ENCODE data around the gene RPH3AL. TPM values are rescaled to one million over a fixed set of nuclear protein-coding genes. Genes with fewer than 3 reads are reported as not detected.

The RPH3AL gene
- total RNA-seq, 1 donor from 2014 or later = 26.7 TPM

DNA sequence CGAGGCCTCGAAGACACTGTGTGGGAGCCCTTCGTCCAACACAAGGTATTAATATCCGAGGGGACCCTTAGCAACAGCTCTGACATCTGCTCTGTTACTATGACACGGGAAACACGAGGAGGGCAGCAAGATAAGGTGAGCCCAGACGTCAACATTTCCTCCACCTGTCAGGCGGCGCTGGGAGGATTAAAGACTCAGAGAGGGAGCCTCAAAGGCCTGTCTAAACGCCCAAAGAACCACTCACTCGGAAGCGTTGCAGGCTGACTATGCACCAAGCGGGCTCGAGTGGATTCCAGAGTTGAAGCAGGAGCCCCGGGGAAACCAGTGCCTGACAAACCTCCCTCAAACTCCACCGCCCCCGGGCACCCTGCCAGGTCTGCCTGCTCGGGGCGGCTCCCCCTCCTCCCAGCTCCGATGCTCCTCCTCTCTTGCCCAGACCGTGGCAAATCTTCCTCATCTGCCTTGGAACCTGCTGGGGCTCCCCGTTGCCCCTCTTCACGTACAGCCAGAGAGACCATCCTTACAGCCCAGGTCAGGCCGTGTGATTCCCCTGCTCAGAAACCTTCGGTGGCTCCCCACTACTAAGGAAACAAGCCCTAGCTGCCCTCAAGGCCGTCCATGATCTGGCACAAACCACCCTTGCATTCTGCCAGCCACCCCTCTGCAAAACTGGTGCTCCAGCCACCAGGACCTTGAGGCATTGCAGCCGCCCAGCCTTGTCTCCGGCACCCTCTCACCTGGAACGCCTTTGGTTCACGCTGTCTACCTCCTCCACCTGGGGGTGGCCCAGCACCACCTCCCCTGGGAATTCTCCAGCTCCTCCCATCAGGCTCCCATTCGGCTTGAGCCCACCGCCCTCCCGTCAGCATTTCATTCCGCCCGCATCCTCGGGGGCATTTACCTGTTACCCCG is 16.2 kb downstream of the RPH3AL start:
- DNase-seq (ENCODE audit: low spot score) = peak; percentile 46

DNA sequence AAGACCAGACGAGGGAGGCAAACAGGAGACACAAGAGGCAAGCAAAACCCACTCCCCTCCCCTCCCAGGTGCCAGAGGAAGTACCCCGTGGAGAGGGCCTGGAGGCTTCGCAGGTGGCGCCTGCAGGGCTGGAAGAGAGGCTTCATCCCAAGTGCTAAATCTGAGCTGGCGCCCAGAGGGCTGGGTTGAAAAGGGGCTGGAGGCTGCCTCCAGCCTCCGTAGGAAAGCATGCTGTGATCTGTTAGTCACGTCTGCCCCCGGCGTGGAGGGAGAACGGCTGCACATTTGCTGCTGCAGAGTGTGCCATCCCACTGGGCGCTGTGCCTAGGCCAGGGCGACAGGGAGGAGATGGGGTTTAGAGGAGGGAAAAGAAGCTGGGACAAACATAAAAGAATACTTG is 16.9 kb downstream of the RPH3AL start:
- DNase-seq (ENCODE audit: low spot score) = no peak

DNA sequence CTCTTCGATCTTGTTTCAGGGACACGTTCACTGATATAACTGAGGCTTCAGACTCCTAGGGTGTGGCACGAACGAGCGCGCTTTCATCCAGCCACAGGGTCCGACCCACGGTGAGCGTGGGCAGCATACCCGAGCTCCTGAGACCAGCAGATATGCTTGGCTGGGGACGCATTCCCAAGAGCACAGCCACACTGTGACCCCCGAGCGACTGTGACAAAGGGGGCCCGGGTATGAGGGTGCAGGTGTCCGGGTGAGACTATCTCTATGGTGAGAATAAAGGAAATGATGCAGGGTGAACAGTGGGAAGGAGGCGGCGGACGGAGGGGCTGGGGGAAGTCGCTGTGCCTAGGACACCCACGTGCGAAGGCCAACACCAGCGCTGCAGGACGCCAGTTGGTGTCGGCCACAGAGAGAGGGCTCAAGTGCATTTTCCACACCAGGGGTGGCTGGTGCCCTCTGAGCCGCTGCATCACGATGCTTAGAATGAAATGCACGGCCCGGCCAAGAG is 17.6 kb downstream of the RPH3AL start:
- DNase-seq (ENCODE audit: low spot score) = no peak

DNA sequence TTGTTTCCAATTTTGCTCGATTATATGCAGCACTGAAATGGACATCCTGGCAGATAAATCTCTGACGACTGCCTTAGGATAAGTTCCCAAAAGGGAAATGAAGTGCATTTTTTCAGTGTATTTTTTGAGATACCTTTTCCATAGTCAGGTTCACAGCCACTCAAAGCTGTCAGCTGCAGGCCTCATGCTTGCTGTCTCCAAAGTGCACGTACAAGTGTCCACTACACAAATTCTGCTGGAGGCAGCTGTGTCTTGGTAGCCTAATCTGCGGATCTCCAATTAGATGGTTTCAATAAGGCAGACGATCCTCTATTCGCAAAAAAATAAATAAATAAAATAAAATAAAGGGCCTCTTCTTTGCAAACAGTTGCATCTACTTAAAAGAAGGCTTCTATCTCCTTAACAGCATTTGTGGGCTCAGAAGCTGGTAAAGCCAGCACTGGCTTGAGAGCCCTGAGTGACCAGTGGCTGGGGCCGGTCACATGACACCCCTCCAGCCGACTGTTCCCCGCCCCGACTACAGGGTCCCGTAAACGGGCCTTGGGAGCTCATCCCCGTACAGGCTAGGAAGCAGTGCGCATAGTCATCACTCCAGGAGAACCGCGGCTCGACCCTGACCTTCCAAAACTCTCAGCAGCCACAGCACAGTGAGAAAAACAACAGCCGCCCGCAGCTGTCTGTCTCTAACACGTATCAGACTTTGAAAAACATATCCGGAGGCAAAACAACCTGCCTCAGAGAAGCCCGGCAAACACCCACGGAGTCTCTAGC is 18.8 kb downstream of the RPH3AL start:
- DNase-seq (ENCODE audit: low spot score) = peak; percentile 64

DNA sequence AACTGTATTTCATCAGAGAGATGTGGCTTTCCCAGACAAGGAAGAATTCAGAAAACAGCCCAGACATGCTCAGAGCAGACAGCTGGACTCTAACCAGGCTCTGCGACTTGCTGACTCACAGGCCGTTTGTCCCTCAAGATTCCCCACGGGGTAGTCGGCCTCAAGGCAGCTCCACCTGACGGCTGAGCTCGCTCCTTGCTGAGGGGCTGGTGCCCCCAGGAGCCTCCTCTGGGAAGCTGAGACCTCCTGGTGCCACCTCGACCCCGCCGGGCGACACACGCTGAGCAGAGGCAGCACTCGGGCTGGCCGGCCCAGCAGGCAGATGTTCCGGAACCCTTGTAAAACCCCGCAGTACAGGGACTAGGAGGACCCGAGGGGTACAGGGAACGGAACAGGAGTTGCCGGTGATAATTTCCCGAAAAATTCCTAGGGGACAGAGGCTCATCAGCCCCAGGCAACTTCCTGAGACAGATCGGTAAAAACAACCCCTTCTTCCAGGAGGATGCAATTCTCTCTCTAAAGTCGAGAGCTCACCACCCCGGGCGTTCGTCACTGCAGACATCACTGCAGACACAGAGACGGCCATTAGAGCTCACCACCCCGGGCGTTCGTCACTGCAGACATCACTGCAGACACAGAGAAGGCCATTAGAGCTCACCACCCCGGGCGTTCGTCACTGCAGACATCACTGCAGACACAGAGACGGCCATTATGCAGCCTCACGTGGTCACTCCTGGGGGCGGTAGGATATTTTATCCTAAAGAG is 19.9 kb downstream of the RPH3AL start:
- no peak for DNase-seq (ENCODE audit: low spot score)

DNA sequence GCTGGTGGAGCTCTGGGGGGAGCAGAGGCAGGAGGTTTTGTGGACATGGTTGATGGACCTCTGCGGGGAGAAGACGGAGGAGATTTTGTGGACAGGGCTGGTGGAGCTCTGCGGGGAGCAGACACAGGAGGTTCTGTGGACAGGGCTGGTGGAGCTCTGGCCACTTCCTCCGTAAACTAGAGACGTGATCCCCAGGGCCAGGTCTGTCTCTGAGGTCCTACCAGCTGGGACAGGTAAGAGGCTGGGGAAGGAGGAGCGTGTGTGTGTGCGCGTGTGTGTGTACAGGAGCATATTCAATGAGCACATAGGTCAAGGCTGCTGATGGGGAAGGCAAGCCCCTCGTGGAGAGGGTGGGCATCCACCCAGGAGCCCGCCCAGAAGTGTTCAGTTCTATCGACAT is 20.6 kb downstream of the RPH3AL start:
- no peak for DNase-seq (ENCODE audit: low spot score)

DNA sequence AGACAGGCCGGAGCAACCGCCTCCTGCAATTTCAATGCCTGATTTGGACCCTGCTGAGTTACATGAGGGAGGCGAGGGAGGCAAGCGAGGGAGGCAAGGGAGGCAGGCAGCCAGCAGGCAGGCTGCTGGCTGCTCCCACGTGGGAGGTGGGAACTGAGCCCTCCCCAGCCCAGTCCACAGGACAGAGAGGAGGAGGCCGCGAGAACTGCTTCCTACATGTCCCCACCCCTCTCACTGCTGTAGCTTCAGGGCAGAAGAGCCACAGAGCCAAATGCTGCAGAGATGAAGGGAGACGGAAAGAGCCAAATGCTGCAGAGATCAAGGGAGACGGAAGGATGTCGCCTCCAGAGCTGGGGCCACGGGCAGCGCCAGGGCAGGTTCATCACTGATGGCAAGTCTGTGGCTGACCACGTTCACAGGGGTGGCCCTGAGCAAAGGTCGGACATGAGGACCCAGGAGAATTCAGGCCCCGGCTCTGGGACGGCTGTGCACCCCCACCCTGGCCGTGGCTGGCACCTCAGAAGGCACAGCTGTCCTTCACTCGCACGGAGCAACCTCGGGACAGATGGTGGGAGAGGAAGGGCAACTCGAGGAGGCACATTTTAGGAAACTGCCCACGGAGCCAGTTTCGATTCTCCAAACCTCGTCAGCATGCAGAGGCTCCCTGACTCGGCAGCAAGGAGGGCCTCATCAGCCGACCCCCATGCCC is 21.5 kb downstream of the RPH3AL start:
- no peak for DNase-seq (ENCODE audit: low spot score)

DNA sequence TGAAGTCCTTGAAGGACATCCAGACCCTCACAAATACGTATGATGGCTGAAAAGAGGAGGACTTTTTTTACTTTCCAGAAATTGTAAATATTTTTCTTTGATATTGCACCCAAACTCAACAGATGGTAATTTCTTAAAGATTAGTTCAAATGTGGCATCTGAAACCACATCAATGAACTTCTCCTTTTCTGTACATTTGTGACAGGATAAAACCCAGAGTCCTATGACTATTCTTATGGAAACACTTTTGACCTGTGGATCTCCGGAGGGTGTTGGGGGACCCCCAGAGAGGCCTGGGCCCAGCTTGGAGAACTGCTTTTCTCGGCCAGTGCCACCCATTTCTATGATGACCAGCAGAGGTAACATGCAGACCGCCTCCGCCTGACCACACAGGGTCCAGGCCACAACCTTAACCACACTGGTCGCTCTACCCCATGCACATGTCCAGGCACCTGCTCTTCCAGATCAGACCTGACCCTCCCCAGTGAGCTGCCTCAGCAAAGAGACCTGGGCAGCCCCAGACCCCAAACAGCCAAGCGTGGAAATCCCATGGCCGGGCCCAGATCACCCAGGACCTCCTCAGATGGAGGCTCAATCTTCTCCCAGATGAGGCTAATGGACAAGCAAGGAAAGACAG is 22.7 kb downstream of the RPH3AL start:
- DNase-seq (ENCODE audit: low spot score) = no peak

DNA sequence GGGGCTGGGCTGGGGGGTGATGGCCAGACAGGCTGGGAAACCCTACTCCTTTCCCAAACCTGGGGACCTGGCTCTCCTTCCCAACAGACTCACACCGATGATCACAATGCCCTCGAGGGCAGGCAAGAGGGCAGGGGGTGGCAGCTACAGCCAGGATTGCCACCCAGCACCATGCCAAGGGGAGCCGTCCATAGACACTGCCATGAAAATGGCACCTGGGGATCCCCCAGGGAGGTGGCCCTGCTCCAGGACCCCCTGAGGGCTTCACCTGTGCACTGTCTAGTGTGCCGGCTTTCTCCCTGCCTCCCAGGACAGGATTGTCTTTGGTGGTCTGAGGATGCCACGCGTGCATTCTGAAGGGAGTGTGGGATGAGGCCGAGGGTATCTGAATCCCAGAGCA is 24.6 kb downstream of the RPH3AL start:
- no peak for DNase-seq (ENCODE audit: low spot score)

DNA sequence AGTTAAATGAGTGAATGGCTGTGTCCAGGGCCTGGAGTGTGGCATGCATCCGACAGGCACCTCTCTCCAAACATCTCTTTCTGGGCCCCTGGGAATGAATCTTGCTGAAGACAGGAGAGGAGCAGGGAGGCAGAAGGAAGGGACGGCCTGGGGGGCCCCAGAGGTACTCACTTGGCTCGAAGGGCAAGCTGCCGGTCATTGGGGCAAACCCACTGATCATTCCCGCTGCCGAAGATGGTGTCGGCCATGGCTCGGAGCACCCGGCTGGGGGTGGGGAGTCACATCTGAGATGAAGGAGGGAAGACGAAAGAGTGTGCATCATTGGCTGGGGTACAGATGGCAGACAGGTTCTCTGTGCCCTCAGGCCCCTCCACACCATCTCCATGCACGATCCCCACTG is 25.3 kb downstream of the RPH3AL start:
- DNase-seq (ENCODE audit: low spot score) = no peak

DNA sequence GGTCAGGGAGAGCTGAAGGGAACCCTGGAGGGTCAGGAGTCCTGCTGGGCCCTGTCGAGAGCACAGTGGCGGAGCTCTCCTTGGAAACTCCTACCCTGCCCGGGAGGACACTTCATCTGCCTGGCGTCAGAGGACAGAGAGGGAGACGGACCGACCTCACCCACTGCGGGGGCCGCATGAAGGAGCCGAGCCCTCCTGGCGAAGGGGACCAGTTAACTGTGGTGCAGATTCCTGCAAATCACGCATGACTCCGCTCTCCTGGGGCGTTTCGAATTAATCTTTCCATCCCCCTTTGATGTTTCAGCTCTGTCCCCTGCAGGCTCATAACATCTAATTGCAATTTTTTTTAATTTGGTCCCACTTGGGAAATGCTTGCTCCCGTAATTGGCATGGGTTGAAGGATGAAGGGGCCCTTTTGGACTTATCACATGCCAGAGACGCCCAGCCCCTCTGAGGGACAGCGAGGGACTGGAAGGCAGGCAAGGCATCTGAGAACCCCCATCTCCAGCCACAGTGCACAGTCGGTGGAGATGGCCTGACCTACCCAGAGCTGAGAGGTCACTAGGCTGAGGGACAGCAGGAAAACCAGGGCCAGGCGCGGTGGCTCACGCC is 26.5 kb downstream of the RPH3AL start:
- DNase-seq (ENCODE audit: low spot score) = no peak

DNA sequence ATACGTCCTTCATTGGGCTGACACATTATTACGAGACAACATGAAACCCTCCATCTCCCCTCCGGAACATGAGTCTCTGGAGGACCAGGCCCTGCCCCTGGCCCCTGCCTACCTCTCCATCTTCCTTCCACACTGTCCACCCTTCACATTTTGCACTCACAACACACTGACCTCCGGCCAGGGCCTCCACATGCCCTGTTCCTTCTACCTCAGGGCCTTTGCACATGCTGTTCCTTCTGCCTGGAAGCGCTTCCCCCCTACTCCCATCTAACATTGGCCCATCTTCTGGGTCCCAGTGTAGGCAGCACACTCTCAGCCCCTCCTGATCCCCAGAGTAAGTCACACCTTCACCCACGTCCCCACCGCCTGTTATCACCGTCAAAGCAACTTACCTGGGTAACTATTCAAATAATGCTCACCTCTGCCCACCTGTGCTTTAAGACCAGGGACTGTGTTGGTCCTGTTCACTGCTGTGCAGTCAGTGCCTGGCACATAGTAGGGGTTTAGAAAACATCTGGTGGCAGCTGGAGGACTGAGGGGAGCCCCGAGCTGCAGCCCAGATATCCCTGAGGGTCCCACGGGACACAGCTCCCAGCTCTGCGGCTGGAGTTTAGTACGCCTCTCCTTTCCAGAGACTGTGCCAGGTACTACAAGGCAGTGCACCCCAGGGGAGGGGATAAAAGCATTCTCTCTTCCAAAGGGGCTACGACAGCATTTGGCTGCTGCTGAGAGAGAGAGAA is 27.2 kb downstream of the RPH3AL start:
- no peak for DNase-seq (ENCODE audit: low spot score)

DNA sequence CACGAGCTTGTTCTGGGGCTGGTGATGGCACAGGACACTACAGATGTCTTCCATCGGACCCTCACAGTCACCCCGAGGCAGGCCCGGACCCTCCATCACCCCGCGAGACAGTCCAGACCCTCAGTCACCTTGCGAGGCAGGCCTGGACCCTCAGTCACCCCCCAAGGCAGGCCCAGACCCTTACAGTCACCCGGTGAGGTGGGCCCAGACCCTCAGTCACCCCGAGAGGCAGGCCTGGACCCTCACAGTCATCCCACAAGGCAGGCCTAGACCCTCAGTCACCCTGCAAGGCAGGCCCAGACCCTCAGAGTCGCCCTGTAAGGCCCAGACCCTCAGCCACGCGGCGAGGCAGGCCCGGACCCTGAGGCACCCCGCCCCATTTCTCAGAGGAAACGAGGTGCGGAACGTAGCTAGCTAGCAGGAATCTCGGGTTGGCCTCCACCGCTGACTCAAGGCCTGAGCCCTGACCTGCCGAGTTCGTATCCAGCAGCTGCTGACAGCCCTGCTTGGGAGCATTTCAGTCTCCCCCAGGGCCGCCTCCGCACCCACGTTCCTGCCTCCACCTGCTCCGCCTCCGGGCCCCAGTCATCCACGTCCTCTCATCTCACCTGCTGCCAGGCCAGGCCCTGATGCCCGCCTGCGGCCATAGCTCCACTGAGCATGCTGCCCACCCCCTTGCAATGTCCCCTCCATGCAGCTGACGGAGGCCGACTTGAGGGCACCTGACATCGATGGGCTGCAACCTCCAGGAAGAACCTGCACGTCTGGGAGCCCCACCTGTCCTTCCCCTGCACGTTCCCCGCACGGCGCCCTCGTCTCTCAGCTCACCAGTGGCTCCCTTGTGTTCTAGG is 28.7 kb downstream of the RPH3AL start:
- no peak for DNase-seq (ENCODE audit: low spot score)

DNA sequence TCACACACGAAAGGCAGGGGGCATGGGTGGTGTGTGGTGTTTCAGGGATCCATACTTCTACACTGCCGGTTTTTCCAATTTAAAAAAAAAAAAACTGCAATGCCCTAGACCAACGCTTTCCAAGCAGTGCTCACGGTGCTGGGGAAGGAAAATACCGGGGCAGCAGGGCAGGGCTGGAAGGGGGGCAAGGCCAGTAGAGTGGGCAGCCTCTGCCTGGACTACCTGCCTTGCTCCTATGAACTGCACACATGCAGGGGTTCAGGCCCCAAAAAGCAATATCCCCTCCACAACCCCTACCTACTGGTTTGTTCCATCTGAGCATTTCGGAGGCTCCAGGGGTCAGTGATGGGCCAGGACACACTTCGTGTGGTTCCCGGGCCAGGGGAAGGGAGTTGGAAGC is 29.4 kb downstream of the RPH3AL start:
- DNase-seq (ENCODE audit: low spot score) = no peak

DNA sequence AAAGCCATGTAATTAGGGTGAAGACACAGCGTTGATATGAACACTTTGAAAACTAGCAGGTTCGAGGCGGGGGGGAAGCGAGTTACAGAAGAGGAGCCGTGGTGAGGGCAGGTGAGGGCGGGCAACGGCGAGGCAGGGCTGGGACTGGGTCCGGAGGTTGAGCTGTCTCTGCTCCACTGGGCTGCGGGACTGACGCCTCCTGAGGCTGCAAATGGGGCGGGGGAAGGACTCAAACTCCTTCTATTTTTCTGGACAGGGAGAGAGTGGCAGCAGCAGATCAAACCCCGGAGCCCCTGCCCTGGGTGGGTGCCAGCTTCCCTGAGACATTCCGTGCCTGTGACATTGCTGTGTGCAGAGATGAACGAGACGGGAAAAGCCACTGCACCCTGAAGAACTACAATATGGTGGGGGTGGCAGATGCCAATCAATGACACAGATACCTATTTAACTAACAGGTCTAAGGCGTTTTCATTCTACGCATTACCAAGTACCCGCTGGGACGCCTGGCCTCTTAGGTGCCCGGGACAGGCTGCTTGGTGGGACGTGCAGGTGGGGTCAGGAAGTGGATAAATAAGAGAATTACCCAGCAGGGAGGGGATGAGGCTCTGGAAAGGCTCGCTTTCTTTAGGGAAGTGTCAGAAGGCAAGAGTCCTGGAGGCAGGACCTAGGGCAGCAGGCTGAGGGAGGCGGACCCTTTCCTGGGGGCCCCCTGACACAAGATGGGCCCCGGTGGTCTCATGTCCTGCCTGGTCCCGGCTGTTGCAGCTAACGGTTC is 30.4 kb downstream of the RPH3AL start:
- DNase-seq (ENCODE audit: low spot score) = no peak

DNA sequence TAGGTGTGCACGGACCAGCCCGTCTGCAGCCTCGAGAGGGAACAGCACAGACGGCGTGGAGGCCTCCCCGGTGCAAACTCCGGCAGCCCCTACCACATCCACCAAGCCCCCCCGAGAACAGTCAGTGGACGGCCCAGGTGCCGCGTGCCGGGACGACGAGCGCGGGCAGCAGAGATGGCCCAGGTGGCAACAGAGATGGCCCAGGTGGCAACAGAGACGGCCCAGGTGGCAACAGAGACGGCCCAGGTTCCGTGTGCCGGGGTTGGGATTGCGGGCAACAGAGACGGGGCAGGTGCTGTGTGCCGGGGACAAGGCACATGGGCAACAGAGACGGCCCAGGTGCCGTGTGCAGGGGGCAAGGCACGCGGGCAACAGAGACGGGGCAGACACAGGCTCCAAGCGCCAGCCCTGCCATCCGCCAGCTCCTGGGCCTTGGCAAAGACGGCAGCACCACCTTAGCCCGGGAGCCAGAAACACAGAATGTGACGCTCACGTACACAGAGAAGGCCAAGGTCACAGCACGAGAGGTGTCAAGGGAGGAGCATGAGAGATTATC is 31.1 kb downstream of the RPH3AL start:
- no peak for DNase-seq (ENCODE audit: low spot score)

DNA sequence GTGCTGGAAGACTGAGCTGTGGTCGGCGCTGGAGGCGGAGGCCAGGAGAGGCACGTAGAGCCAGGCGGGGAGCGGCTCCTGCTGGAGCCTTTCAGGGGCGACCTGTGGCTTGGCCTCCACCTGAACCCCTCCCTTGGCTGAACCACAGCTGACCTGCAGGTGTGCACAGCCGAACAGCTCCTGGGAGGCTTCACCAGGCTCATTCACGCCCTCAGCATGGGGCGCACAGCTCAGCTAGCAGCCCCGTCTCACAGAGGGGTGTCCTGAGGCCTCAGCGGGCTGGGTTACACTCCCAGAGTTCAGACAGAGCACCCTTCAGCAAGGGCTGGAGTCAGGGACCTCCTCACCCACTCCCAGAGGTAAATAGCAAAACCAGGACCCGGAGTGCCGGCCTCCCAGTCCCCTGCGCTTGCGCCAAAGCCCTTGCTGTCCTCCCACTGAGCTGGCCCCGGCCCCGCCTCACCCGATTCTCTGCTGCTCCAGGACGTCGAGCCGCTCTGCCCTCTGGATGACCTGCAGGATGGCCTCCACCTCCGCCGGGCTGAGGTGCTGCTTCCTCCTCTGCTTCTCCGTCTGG is 31.7 kb downstream of the RPH3AL start:
- no peak for DNase-seq (ENCODE audit: low spot score)
